Measurements from ENCODE around the gene KCNS1. TPM values are rescaled to one million over a fixed set of nuclear protein-coding genes. Genes with fewer than 3 reads are reported as not detected.

Gene KCNS1
- total RNA-seq, 1 donor from 2014 or later = 0.14 TPM

DNA sequence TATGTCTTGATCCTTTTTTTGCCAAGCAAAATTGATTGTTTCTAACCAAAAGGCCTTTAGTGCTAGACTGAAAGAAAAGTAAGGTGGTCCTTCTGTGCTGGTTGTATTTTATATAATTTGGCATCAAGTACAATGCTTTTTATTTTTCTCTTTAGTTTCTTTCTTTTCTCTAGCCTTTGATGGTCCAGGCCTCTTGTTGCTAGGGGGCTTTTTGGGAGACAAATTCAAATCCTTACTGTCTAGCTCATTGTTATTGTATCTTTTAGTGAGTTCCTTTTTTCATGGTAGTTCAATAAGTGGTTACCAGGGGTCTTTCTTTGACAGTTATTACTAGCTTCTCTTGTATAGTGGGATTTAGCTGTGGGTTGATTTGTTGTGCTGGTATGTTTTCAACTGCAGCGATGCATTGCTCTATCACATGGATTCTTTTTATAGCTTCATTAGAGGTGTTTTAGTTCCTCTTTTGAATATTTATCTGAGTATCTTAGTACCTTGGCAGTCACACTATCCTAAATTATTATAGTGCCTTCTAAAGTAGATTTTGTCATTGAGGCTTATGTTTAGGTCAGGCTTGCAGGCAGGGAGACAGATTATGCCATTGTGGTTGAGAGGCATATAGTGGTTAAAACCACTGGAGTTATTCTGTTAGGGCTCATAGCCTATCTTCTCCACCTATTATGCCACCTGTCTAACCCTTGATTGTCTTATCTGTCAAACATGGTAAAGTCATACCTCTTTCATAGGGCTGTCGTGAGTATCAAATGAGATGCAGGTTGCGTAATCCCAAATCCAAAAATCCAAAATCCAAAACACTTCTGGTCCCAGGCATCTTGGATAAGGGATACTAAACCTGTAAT lies 49.5 kb downstream of the KCNS1 start:
- no peaks in the 10 kb centered on the region for H3K36me3 ChIP-seq
- no peak for DNase-seq
- peak overlapping the region; percentile 57 for H3K27ac ChIP-seq (replicated peaks)
- H3K4me1 ChIP-seq = peaks cover 51% of the 10 kb centered on the region
- H3K9me3 ChIP-seq (replicated peaks) = no peaks in the 10 kb centered on the region
- H3K27me3 ChIP-seq (ENCODE audit: low read depth) = no peaks in the 10 kb centered on the region
- intact Hi-C loops (cut with micrococcal nuclease) = no loop called here
- TF ChIP-seq CTCF (IDR thresholded peaks at IDR 0.05; ENCODE audit: borderline replicate concordance) = no peak
- no peak overlapping the region for H3K4me3 ChIP-seq

GRCh38 chr20:45049904-45050471 lies 50.9 kb downstream of the KCNS1 start:
- H3K36me3 ChIP-seq = no peaks in the 10 kb centered on the region

DNA sequence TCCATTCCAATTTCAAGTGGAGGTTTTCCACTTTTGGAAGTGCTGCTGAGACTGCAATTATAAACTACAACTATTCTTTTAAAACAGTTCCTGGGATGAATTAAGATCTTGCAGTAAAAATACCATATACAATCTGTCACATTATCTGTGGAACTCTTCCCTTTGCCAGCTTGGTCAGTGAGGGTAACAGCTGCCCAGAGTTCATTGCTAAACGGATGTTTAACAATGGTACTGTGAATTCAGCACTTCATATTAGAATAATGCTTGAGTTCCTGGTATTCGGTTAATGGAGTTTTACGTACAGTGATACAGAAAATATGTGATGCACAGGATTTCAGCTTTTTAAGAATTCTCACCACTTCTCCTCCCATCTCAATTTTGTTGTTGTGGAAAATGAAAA lies 51.5 kb downstream of the KCNS1 start:
- intact Hi-C loops (cut with micrococcal nuclease) = no loop called here
- peaks cover 52% of the 10 kb centered on the region for H3K4me1 ChIP-seq
- no peaks in the 10 kb centered on the region for H3K9me3 ChIP-seq (replicated peaks)
- H3K27ac ChIP-seq (replicated peaks) = peak overlapping the region; percentile 36
- no peak for TF ChIP-seq CTCF (IDR thresholded peaks at IDR 0.05; ENCODE audit: borderline replicate concordance)
- H3K27me3 ChIP-seq (ENCODE audit: low read depth) = no peaks in the 10 kb centered on the region
- H3K4me3 ChIP-seq = no peak overlapping the region
- DNase-seq = no peak
- H3K36me3 ChIP-seq = no peaks in the 10 kb centered on the region

More at GRCh38 chr20:45049904-45050471, 50.9 kb downstream of the KCNS1 start:
- no peak overlapping the region for H3K4me3 ChIP-seq
- DNase-seq = no peak
- peaks cover 51% of the 10 kb centered on the region for H3K4me1 ChIP-seq
- H3K9me3 ChIP-seq (replicated peaks) = no peaks in the 10 kb centered on the region
- H3K27ac ChIP-seq (replicated peaks) = peak overlapping the region; percentile 36
- no peaks in the 10 kb centered on the region for H3K27me3 ChIP-seq (ENCODE audit: low read depth)
- no peak for TF ChIP-seq CTCF (IDR thresholded peaks at IDR 0.05; ENCODE audit: borderline replicate concordance)
- intact Hi-C loops (cut with micrococcal nuclease) = no loop called here

DNA sequence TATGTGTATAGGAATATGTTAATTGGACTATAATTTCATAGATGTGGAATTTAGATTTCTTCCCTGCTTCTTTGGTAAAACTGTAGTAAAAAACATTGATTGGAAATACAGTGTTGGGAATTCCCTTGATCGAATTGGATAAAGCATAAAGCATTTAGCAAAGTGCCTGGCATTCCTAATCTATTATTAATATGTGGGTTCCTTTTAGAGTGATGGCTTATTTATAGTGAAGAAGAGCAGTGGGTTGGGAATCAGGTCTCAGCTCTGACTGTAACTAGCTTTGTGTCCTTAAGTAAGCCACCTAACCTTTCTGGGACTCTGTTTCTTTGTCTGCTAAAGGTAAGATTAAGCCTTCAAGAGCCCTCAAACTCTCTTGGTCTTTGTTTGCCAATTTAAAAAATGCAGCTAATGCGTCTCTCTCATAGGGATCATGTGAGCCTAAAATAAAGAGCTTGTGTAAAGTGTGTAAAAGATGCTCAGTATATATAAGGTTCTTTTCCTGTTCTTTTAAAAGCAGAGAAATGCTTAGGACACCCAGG lies 53.3 kb downstream of the KCNS1 start:
- no peak for DNase-seq
- TF ChIP-seq CTCF (IDR thresholded peaks at IDR 0.05; ENCODE audit: borderline replicate concordance) = no peak
- Histone ChIP-seq H3K27ac (replicated peaks) (no peak overlapping the region), H3K9me3 (replicated peaks) (no peaks in the 10 kb centered on the region), H3K27me3 (ENCODE audit: low read depth) (no peaks in the 10 kb centered on the region), H3K36me3 (no peaks in the 10 kb centered on the region), H3K4me3 (no peak overlapping the region), H3K4me1 (peaks cover 44% of the 10 kb centered on the region)
- intact Hi-C loops (cut with micrococcal nuclease) = no loop called here

- H3K9me3 ChIP-seq (replicated peaks) = peaks cover 6% of the 10 kb centered on the region
- intact Hi-C loops (cut with micrococcal nuclease) = no loop called here
- no peak for DNase-seq
- H3K4me1 ChIP-seq = peaks cover 19% of the 10 kb centered on the region
- H3K27ac ChIP-seq (replicated peaks) = no peak overlapping the region
- H3K36me3 ChIP-seq = peaks cover 6% of the 10 kb centered on the region
- no peaks in the 10 kb centered on the region for H3K27me3 ChIP-seq (ENCODE audit: low read depth)
- no peak overlapping the region for H3K4me3 ChIP-seq
- no peak for TF ChIP-seq CTCF (IDR thresholded peaks at IDR 0.05; ENCODE audit: borderline replicate concordance)
Observed at GRCh38 chr20:45044601-45045000, 56.3 kb downstream of the KCNS1 start.

Data from left ventricle myocardium inferior (tissue), 1 donor.